K562 (cell line): ENCODE data around the gene ACOX2.

Experiments
- BRCA1 ChIP-seq, 2 experiments: fragments of 450-650 bp in 1 of 2; sonication (generic) in 1 of 2; formaldehyde crosslinking in 1 of 2; IDR thresholded peaks; 2 replicates each; pipeline versions ENCODE4 v1.5.0 to v1.6.1; 2017 to 2020; ENCODE audit warnings: mild to moderate bottlenecking in 1 of 2, missing genetic modification reagents in 1 of 2
- CTCF ChIP-seq, 3 experiments: IDR thresholded peaks in 2 of 3; conservative IDR thresholded peaks in 1 of 3; 2 replicates each; pipeline ENCODE4 v1.5.1; 2011 to 2012; ENCODE audit warnings: low read length in 3 of 3, mild to moderate bottlenecking in 3 of 3, control low read depth in 2 of 3, improper control_type of control experiment in 1 of 3, inconsistent platforms in 1 of 3, low read depth in 1 of 3, mixed read lengths in 1 of 3, moderate library complexity in 1 of 3; ENCODE audit not compliant: insufficient read depth in 2 of 3
- FOXA1 ChIP-seq: fragments of 450-650 bp; IDR thresholded peaks from 2 replicates; pipeline ENCODE4 v1.6.1; 2016; ENCODE audit warnings: mild to moderate bottlenecking, borderline replicate concordance
- MAFK ChIP-seq: IDR thresholded peaks from 2 replicates; pipeline ENCODE4 v1.6.1; 2011; ENCODE audit warnings: low read length, improper control_type of control experiment
- PTTG1 ChIP-seq: fragments of 450-650 bp; IDR thresholded peaks from 2 replicates; pipeline ENCODE4 v1.6.1; 2016; ENCODE audit warnings: low read depth, mild to moderate bottlenecking, missing genetic modification characterization, missing compliant biosample characterization
- RAD21 ChIP-seq, 2 experiments: fragments of 250-450 bp in 1 of 2; fragments of 450-650 bp in 1 of 2; sonication (Bioruptor Pico) in 1 of 2; formaldehyde crosslinking in 1 of 2; IDR thresholded peaks in 1 of 2; conservative IDR thresholded peaks in 1 of 2; 2 replicates each; pipeline versions ENCODE4 v1.4.0 to v1.8.0; 2020 to 2022; ENCODE audit warnings: mild to moderate bottlenecking in 2 of 2, moderate library complexity in 1 of 2
- TEAD1 ChIP-seq, 2 experiments: fragments of 450-650 bp in 1 of 2; sonication (generic) in 1 of 2; formaldehyde crosslinking; IDR thresholded peaks; 2 replicates each; pipeline versions ENCODE4 v1.4.0 to v1.8.0; 2020 to 2022; ENCODE audit warnings: mild to moderate bottlenecking in 2 of 2, missing genetic modification reagents in 1 of 2
- TF ChIP-seq, protein P1 (sequence below): IDR thresholded peaks from 2 replicates; pipeline ENCODE4 v1.6.1; 2014; ENCODE audit warnings: antibody characterized with exemption

GRCh38 chr3:58576716-58577115 lies 39.7 kb upstream of the ACOX2 start:
- TF ChIP-seq MAFK: no peak
- no peak for TF ChIP-seq PTTG1
- TF ChIP-seq CTCF (IDR thresholded peaks at IDR 0.05 in 2 of 3, conservative IDR thresholded peaks at IDR 0.05 in 1 of 3; ENCODE audit: insufficient read depth in 2 of 3, low read depth in 1 of 3, low read length in 3 of 3): no peak
- TF ChIP-seq RAD21 (CRISPR knock-in tag; conservative IDR thresholded peaks at IDR 0.05 in 1 of 2, IDR thresholded peaks at IDR 0.05 in 1 of 2): no peak
- TF ChIP-seq TEAD1 (CRISPR knock-in tag; IDR thresholded peaks at IDR 0.05): no peak
- TF ChIP-seq, protein P1, sequence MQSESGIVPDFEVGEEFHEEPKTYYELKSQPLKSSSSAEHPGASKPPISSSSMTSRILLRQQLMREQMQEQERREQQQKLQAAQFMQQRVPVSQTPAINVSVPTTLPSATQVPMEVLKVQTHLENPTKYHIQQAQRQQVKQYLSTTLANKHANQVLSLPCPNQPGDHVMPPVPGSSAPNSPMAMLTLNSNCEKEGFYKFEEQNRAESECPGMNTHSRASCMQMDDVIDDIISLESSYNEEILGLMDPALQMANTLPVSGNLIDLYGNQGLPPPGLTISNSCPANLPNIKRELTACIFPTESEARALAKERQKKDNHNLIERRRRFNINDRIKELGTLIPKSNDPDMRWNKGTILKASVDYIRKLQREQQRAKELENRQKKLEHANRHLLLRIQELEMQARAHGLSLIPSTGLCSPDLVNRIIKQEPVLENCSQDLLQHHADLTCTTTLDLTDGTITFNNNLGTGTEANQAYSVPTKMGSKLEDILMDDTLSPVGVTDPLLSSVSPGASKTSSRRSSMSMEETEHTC: no peak
- no peak for TF ChIP-seq BRCA1 (IDR thresholded peaks at IDR 0.05)
- TF ChIP-seq BRCA1 (CRISPR knock-in tag; IDR thresholded peaks at IDR 0.05): no peak
- no peak for TF ChIP-seq FOXA1
